HL-60/S4 treated with retinoic acid at 250 ng/mL for 4 days and 3 days (cell line): ENCODE data around the gene ART1.
"Not testable (repeated sequence)": the region's sequence is repeated elsewhere in the genome, so short reads cannot be mapped to it uniquely, and the experiment has no call there.

ENCODE experiments used
- in situ Hi-C: fragments of 300-500 bp; cut with MboI; formaldehyde crosslinking; loops from 2 replicates; pipeline ENCODE4 v1.7.0; 2022; ENCODE audit warnings: low sequenced_read_pairs

Gene ART1, protein sequence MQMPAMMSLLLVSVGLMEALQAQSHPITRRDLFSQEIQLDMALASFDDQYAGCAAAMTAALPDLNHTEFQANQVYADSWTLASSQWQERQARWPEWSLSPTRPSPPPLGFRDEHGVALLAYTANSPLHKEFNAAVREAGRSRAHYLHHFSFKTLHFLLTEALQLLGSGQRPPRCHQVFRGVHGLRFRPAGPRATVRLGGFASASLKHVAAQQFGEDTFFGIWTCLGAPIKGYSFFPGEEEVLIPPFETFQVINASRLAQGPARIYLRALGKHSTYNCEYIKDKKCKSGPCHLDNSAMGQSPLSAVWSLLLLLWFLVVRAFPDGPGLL

DNA sequence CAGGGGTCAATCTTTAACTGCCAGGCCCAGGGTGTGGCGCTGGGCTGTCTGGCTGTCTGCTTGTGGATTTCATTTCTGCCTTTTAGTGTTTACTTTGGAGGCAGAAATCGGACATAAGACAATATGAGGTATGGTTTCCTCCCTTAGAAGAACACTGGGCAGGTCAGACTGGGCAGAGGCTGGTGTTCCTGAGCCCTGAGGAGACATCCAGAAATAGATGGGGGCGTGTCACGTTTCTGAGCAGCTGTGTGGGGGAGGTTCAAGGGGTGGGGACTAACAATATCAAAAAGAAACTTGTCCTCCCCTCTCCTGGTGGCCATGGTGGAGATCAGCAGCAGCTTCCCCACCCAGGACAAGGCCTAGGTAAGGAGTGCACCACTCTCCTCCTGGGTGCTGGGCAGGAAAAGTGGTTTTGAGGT, at the start of gene ART1:
Gene ART1, plus strand, starts transcription at position 312 of the 419 bp plus-strand sequence. CDS start 14,086 bp downstream, outside the sequence.
- in situ Hi-C loops = no loop called here

DNA sequence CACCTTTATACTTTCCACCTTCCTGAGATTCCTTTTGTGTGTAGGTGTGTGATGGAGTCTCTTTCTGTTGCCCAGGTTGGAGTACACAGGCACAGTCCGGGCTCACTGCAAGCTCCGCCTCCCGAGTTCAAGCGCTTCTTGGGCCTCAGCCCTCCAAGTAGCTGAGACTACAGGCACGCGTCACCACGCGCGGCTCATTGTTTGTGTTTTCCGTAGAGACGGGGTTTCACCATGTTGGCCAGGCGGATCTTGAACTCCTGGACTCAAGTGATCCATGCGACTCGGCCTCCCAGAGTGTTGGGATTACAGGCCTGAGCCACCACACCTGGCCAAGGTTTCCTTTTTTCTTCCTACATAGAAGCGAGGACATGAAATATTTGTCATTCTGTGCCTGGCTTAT, 47.2 kb upstream of the ART1 start:
- in situ Hi-C loops = loop anchor here (25.0 kb wide), 1 partner anchor 135 kb away; no protein-coding TSS in a partner anchor

DNA sequence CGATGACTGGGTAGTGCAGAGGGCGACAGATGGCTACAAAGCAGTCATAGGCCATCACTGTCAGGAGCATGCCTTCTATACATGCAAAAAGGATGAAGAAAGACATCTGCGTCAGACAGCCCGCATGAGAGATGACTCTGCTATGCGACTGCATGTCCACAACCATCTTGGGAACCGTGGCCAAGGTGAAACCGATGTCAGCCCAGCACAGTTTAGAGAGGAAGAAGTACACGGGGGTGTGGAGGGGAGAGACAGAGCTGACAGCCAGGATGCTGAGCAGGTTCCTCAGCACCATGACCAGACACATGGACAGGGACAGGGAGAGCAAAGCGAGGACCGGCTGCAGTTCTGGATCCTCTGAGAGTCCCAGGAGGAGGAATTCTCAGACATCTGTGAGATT, 44.7 kb upstream of the ART1 start:
- in situ Hi-C loops = not testable (repeated sequence)

DNA sequence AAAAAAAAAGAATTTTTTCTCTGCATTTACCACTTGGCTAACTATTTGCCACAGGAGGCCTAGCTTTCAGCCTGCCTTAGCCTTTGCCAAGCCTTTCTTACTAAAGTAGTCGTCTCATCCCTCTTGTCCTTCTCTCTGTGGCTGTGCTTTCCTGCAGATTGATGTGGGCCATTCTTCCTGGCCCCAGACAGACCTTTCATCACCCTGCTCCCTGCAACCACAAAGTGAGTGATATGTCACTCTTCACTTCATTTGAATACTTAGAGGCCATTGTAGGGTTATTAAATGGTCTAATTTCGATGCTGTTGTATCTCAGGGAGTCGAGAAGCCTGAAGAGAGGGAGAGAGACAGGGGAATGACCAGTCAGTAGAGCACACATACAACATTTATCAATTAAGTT, 40.8 kb upstream of the ART1 start:
- in situ Hi-C loops = no loop called here

DNA sequence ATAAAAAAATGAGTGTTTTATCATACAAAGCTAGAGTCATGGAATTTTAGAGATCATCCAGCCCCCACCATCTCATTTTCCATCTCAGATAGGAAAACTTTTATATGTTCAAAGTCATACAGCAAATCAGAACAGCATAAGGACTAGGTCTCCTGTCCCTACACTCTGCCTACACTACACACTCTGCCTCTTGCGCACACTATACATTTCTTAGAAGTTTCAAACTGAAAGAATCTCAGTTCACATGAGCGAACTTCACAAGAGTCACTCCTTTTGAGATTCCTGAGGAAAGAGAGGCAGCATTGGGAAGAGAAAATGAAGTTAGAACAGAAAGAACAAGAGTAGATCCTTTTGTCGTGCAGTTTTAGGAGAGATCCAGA, 39.7 kb upstream of the ART1 start:
- in situ Hi-C loops = no loop called here

DNA sequence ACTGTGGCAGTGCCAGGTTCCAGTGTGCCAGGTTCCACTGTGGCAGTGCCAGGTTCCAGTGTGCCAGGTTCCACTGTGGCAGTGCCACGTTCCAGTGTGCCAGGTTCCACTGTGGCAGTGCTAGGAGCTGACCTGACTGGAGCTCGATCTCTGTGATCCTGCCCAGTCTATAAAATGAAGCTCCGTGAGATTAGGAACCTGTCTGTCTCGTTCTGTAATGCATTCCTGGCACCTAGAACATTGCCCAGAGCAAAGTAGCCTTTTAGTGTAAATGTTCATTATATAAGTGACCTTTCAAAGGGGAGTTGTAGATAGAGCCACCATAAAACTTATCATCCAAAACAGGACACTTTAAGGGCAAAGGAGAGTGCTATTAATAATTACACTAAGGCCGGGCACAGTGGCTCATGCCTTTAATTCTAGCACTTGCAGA, 39.1 kb upstream of the ART1 start:
- in situ Hi-C loops = no loop called here

DNA sequence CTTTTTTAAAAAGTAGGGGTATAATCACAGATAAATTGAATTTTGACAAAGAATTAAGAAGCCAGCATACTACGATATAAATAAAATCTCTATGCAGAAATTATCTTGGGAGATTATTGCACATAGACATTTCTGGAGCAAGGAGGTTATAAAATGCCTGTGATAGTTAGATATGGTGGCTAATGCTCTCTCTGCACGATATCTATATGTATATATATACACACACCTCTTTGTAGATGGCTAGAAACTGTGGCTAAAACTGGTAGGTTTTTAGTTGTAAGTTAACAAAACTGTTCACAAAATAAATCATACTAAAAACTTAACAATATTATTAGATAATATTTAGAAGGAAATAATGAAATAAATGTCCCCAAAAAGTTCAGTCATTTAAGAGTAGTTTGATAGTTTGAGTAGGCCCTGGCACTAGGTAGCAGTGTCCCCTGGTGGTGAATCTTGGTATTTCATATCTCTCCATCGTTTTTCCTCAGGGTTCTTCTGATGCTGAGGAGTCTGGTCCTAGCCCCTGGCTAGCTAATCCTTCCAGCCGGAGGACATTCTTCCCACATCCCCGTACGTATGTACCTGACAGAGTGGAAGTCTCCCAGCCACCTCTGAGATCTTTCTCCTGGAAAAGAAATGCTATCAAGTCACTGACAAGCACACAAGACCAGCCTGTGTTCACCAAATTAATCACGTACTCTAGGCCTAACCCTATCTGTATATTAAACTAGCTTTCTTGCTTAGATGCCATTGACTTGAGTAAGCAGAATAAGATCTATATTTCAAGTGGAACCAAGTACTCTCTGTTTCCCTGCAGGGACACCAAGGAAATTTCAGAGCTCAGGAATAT, 35.3 kb upstream of the ART1 start:
- in situ Hi-C loops = no loop called here

DNA sequence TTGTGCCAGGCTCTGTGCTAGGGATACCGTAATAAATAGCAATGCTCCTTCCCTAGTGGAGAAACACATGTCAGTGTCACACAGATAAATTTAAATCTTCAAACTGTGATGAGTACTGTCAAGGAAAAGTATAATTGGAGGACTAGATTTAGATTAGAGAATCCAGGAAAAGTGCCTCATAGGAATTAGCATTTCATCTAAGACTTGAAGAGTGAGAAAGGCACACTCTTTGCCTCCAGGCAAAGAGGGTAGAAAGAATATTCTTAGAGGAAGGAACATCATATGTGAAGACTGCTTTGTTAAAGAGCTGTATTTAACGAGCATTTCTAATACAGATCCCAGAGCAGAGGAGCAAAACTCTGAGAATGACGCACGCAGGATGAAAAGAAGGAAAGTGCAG, 34.1 kb upstream of the ART1 start:
- in situ Hi-C loops = no loop called here

DNA sequence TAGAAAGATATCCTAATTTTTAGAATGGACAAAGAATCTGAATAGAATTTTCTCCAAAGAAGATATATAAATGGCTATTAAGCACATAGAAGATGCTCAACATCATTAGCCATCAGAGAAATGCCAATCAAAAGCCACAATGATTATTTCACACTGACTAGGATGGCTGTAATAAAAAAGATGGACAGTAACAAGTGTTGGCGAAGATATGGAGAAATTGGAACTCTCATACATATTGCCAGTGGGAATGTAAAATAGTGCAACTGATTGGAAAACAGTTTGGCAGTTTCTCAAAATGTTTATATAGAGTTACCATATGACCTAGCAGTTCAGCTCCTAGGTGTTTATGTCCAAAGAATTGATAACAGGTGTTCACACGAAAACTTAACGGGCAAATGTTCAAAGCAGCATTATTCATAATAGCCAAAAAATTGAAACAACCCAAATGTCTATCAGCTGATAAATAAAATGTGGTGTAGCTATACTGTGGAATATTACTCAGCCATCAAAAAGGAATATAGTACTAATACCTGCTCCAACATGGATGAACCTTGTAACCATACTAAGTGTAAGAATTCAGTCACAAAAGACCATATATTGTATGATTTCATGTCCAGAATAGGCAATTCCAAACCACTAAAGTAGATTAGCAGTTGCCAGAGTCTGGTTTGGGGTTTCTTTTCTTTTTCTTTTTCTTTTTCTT, 32.8 kb upstream of the ART1 start:
- in situ Hi-C loops = no loop called here

DNA sequence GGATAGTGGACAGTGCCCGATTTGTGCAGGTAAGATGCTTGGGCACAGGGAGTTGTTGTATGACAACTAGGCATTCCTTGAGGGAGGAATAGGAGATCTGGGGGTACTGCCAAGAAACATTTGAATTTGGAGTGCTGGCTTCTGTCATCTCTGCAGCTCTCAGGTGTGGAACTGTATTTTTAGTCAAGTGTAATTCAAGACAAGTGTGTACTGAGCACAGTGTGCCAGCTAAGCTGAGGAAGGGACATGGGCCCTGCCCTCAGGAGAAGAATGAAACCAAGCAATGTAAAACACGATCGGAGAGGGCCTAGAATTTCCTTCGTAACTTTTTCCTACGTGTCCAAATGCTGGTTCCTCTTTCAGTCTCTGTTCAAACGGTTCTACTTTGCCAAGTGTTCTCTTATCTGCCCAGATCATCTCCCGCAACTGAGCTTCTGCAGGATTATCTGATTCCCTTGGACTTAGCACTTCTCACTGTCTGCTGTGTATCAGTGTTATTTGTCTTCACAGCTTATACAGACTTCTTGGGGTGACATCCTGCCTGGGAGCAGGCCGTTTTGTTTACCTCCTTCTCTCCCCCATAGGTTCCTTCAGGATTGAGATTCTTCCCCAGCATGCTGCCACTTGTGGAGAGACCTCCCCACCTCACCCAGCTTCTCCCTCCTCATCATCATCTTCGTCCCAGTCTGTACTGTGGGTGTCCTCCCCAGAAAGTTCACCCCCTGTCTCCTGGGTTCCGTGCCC, 30.8 kb upstream of the ART1 start:
- in situ Hi-C loops = no loop called here

DNA sequence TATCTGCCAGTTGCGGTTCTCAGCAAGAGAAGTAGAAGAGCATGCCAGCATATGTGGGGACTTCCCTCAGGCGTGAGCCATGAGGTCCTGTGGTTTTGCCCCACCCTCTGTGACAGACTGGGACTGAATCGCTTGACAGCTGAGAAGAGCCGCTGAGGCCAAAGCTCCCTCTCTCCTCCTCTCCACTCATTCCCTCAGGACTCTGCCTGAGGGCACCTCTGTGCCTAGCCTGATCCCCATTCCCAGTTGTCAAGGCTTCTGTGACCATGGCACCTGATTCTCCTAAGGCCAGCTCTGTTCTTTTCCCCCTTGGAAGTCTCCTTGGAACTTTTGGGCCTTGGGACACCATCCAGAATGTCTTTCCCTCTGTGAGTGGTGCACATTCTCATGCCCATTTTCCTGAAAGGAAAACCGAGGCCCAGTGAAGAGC, 30.2 kb upstream of the ART1 start:
- in situ Hi-C loops = no loop called here

DNA sequence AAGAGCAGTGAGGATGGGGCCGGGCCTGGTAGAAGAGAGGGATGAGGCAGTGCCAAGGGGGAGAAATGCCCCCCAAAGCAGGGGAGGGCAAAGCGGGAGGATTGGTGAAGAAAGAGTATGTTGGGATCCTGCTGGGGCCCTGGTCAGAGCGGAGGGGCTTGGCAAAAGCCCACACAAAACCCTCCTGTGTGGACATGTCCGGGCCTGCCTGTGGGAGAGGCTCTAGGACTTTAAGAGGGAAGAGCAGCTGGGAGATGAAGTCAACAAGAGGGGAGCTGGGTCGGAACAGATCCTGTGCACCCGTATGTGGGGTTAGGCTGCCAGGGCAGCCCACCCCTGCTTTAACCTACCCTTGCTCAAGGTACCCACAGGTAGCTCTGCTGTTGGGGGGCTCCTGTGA, 28.9 kb upstream of the ART1 start:
- in situ Hi-C loops = no loop called here

DNA sequence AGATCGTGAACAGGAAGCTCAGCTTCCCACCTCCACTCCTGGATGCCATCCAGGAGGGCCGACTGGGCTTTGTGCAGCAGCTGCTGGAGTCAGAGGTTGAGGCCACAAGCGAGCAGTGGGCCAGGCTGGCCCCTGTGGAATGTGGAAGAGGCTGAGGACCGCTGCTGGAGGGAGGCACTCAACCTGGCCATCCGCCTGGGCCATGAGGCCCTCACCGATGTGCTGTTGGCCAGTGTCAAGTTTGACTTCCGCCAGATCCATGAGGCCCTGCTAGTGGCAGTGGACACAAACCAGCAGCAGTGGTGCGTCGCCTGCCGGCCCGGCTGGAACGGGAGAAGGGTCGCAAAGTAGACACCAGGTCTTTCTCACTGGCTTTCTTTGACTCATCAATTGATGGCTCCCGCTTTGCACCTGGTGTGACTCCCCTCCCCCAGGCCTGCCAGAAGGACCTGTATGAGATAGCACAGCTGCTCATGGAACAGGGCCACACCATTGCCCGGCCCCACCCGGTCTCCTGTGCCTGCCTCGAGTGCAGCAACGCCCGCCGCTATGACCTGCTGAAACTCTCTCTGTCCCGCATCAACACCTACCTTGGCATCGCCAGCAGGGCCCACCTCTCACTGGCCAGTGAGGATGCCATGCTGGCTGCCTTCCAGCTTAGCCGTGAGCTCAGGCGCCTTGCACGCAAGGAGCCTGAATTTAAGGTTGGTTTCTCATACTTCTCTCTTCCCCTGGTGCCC, 28.0 kb upstream of the ART1 start:
- in situ Hi-C loops = no loop called here

DNA sequence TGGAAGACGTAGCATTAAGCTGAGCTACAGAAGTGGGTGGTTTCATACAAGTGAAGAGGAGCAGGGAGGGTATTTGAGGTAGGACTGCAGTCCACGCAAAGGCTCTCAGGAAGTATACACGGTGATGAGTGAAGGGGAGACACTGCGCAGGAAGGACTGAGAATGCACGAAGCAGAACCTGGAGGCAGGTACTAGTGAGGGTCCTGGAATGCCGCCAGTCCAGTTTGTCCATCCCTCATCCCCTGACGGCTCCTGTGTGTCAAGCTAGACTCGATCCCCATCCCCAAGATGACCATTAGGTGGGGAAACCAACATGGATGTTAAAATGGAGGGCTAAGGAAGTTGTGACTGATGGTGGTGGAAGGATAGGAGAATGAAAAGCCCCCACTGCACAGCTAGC, 26.9 kb upstream of the ART1 start:
- in situ Hi-C loops = no loop called here

DNA sequence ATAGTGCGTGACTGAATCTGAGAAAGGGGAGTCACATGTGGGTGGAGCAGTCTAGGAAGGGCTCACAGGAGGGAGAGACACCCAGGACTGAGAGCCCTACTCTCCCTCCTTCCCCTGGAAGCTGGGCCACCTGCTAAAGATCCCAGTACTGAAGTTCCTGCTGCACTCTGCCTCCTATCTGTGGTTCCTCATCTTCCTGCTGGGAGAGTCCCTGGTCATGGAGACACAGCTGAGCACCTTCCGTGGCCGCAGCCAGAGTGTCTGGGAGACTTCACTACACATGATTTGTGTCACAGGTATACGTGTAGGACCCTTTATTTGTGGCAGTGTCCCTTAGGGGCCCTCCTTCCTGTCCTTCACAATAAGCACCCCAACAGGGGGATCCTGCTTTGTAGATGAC, 22.4 kb upstream of the ART1 start:
- in situ Hi-C loops = no loop called here

DNA sequence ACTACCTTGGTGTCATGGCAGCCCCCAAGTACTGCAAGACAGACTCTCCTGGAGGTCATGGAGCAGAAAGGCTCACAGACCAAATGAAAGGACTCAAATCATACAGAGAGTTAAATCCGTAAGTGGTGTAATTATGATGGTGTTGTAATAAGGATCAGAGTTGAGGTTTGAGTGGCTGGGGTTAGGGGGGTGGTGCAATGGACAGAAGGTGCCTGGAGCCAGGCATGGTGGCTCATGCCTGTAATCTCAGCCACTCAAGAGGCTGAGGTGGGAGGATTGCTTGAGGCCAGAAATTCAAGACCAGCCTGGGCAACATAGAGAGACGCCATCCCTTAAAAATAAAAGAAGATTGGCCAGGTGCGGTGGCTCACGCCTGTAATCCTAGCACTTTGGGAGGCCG, 21.8 kb upstream of the ART1 start:
- in situ Hi-C loops = no loop called here

DNA sequence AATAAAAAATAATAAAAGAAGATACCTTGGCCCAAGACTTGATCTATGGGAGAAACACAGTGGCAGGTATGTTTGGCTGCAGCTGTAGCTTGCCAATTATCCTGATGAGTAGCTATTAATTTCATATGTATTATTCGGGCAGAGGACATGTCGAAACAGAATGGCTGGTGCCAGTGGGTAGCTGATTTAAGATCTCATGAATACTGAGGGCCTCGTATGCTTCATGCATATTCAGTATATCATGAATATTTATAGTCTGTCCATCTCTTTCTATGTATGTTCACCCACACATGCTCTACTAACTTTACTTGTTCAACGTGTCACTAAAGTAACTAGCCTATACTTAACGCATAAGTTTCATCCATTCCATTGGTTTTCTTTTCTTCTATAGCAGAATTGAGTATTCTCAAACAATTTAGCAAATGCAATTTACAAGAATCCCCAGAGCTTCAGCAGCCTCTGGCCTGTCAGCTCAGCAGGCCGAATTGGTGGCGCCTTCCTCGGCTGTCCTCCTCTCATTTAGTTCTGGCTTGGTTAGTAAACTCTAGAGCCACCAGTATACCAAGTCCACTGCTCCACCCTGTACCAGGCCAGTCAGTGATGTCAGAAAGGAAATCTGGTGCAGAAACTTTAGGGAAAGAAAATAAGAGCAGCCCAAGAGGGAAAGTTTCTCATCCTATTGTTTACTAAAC, 21.0 kb upstream of the ART1 start:
- in situ Hi-C loops = no loop called here

DNA sequence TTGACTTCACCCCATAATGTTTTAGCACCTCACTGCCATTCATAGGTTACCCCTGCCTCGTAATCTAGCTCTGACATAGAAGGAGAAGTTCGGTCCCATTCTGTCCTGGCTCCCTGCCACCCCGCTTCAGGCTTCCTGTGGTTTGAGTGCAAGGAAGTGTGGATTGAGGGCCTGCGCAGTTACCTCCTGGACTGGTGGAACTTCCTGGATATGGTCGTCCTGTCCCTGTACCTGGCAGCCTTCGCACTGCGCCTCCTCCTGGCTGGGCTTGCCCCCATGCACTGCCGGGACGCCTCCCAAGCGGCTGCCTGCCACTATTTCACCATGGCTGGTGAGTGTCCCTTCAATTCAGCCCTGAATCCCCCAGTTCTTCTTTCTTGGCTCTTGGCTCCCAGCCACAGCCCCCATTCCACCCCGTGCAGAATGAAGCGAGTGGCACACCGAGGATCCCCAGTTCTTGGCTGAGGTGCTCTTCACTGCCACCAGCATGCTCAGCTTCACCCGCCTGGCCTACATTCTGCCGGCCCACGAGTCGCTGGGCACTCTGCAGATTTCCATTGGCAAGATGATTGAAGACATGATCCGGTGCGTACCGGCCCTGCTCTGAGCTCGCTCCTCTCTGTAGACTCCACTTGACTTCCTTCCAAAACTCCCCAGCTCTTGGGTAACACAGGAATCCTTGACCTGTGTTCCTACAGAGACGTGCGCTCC, 18.5 kb upstream of the ART1 start:
- in situ Hi-C loops = no loop called here

DNA sequence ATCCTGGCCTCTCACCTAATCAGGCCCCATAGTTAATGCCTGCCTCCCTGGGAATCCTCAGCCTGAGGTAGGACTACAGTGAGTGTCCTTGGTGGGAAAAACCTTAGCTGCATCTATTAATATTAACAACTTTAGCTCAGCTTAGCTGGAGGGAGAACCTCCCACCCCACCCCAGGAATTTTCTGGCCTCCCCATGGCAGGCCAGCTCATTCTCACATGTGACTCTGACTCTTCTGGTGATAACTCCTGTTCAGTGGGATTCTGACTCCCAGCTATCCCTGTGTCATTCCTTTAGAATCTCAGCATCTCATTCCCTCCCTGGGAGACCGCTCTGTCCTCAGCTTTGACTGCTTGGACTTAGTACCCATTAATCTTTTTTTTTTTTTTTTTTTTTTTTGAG, 17.6 kb upstream of the ART1 start:
- in situ Hi-C loops = no loop called here
